CD4-positive, CD25-positive, alpha-beta regulatory T cell (primary cell): ENCODE results near the gene GPX1. TPM values are rescaled to one million over a fixed set of nuclear protein-coding genes. Genes with fewer than 3 reads are reported as not detected.

Experiments
- ATAC-seq, 2 donors: fragments of 150-1000 bp; cut with Tn5 transposase; one replicate each; pipeline ENCODE4 v1.10.0; 2021; ENCODE audit warnings: low read depth in 2 of 2, moderate number of reproducible peaks in 2 of 2, moderate library complexity in 1 of 2
- DNase-seq, 3 donors: peaks; one replicate each; pipeline versions ENCODE4 v3.0.0 to v3.0.0-alpha.2; 2012 to 2022; ENCODE audit warnings: mixed read lengths in 1 of 3
- H3K27ac ChIP-seq: one replicate; pipeline ENCODE4 v1.7.0; 2013; ENCODE audit warnings: mild to moderate bottlenecking, low read length; ENCODE audit not compliant: insufficient read depth, poor library complexity, severe bottlenecking
- H3K27me3 ChIP-seq: one replicate; pipeline ENCODE4 v1.7.0; 2013; ENCODE audit warnings: low read length; ENCODE audit not compliant: control insufficient read depth, insufficient read depth
- H3K36me3 ChIP-seq: one replicate; pipeline ENCODE4 v1.7.0; 2013; ENCODE audit warnings: mild to moderate bottlenecking, low read length, moderate library complexity; ENCODE audit not compliant: control insufficient read depth, insufficient read depth
- H3K4me1 ChIP-seq: 2 replicates; pipeline ENCODE4 v1.7.0; 2013; ENCODE audit warnings: mild to moderate bottlenecking, low read length; ENCODE audit not compliant: insufficient read depth, control insufficient read depth, poor library complexity, severe bottlenecking
- H3K4me3 ChIP-seq: one replicate; pipeline ENCODE4 v1.7.0; 2013; ENCODE audit warnings: low read depth, mild to moderate bottlenecking, low read length, moderate library complexity
- H3K9me3 ChIP-seq, 2 experiments: 1 replicate in 1 of 2; 2 replicates in 1 of 2; pipeline ENCODE4 v1.7.0; 2013; ENCODE audit warnings: low read length in 2 of 2, mild to moderate bottlenecking in 1 of 2, moderate library complexity in 1 of 2; ENCODE audit not compliant: control insufficient read depth in 2 of 2
- H3K27ac Mint-ChIP-seq, 3 donors: one replicate each; pipeline ENCODE4 v1.8.0; 2020 to 2022; ENCODE audit warnings: mild to moderate bottlenecking in 3 of 3, mixed read lengths in 3 of 3, moderate library complexity in 2 of 3
- H3K27me3 Mint-ChIP-seq: one replicate; pipeline ENCODE4 v1.8.0; 2022; ENCODE audit warnings: mild to moderate bottlenecking, mixed read lengths
- H3K36me3 Mint-ChIP-seq: one replicate; pipeline ENCODE4 v1.8.0; 2020; ENCODE audit warnings: mixed read lengths
- H3K4me1 Mint-ChIP-seq, 4 donors: one replicate each; pipeline ENCODE4 v1.8.0; 2020 to 2022; ENCODE audit warnings: mixed read lengths in 4 of 4, mild to moderate bottlenecking in 1 of 4
- H3K4me3 Mint-ChIP-seq, 4 donors: one replicate each; pipeline ENCODE4 v1.8.0; 2020 to 2022; ENCODE audit warnings: mild to moderate bottlenecking in 4 of 4, mixed read lengths in 4 of 4, moderate library complexity in 3 of 4
- H3K9me3 Mint-ChIP-seq, 7 donors: one replicate each; pipeline ENCODE4 v1.8.0; 2020 to 2022; ENCODE audit warnings: mixed read lengths in 7 of 7, mild to moderate bottlenecking in 3 of 7, moderate library complexity in 2 of 7
- polyA plus RNA-seq, 4 donors: library from polyadenylated mRNA; unstranded; fragments of 300-500 nt; fragmentation: Illumina TruSeq; gene quantifications; one replicate each; pipeline ENCODE4 v1.2.3, GENCODE V29; 2021
- total RNA-seq: library from RNA; stranded (reverse); gene quantifications from one replicate; pipeline ENCODE4 v1.2.3, GENCODE V29; 2022

The GPX1 gene
- total and polyA plus RNA-seq, 5 donors from 2014 or later, result 74.1 to 304 (median 241) TPM

DNA sequence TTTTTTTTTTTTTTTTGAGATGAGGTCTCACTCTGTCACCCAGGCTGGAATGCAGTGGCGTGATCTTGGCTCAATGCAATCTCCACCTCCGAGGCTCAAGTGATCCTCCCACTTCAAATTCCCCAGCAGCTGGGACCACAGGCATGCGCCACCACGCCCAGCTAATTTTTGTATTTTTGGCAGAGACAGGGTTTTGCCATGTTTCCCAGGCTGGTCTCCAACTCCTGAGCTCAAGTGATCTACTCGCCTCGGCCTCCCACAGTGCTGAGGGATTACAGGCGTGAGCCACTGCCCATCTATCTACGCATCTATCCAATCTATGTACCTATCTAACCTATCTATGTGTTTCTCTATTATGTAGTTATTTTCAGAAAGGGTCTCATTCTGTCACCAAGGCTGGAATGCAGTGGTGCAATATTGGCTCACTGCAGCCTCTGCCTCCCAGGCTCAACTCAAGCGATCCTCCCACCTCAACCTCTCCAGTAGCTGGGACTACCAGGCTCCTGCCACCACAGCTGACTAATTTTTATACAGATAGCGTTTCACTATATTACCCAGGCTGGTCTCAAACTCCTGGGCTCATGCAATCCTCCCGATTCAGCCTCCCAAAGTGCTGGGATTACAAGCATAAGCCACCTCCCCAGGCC, 20.2 kb upstream of the GPX1 start:
- Mint-ChIP-seq H3K4me3 (no peak overlapping the region), H3K27ac (peak overlapping the region in 2 of 3 donors; percentile 54 to 62), H3K4me1 (peaks cover 15 to 71% (median 23%) of the 10 kb centered on the region in 4 donors), H3K36me3 (peaks cover 10% of the 10 kb centered on the region), H3K27me3 (no peaks in the 10 kb centered on the region), H3K9me3 (no peaks in the 10 kb centered on the region)
- Histone ChIP-seq H3K36me3 (peaks cover 22% of the 10 kb centered on the region), H3K27me3 (no peaks in the 10 kb centered on the region), H3K4me3 (no peak overlapping the region), H3K27ac (no peak overlapping the region), H3K9me3 (no peaks in the 10 kb centered on the region), H3K4me1 (peaks cover 7% of the 10 kb centered on the region)
- ATAC-seq (no peak), DNase-seq (no peak)

DNA sequence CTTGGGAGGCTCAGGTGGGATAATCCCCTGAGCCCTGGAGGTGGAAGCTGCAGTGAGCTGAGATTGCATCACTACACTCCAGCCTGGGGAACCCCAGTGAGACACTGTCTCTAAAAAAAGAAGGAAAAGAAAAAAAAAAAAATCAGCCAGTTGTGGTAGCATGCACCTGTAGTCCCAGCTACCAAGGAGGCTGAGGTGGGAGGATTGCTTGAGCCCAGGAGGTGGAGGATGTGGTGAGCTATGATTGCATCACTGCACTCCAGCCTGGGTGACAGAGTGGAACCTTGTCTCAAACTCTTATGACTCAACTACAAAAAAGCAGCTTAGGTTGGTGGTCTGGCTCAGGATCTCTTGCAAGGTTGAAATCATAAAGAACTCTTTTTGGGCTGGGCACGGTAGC, 19.3 kb upstream of the GPX1 start:
- H3K27me3 ChIP-seq, result no peaks in the 10 kb centered on the region
- ATAC-seq, result peak in 1 of 2 donors; percentile 46
- DNase-seq, result peak in 2 of 3 donors; percentile 17 to 51
- H3K4me1 Mint-ChIP-seq, result peaks cover 15 to 68% (median 24%) of the 10 kb centered on the region in 4 donors
- no peak overlapping the region for H3K4me3 ChIP-seq
- peaks cover 31% of the 10 kb centered on the region for H3K36me3 ChIP-seq
- H3K4me1 ChIP-seq, result peaks cover 7% of the 10 kb centered on the region
- H3K36me3 Mint-ChIP-seq, result peaks cover 17% of the 10 kb centered on the region
- no peaks in the 10 kb centered on the region for H3K9me3 Mint-ChIP-seq
- peak overlapping the region; percentile 38 to 68 (median 56) for H3K27ac Mint-ChIP-seq
- no peaks in the 10 kb centered on the region for H3K27me3 Mint-ChIP-seq
- H3K9me3 ChIP-seq, result no peaks in the 10 kb centered on the region
- H3K4me3 Mint-ChIP-seq, result peak overlapping the region in 2 of 4 donors; percentile 28 to 63
- H3K27ac ChIP-seq, result no peak overlapping the region

DNA sequence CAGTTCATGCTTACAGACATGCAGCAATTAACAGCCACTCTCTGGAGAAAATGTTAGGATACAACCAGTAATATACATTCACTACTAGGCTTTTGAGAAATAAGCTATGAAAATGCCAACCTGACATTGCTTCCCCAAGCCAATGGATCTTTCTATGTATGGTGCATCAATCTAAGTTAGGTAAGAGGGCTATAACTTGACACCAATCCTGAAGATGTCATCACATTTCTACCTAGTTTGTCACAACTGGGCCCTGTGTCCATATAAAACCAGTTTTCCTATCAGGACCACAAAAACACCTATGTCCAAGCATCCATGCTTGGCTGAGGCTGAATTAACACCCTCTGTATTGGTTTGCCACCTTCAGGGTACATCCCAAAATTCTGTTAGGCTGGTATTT, 13.8 kb upstream of the GPX1 start:
- Mint-ChIP-seq H3K27me3 (no peaks in the 10 kb centered on the region), H3K4me3 (no peak overlapping the region), H3K4me1 (peaks cover 15 to 42% (median 17%) of the 10 kb centered on the region in 4 donors), H3K36me3 (peaks cover 28% of the 10 kb centered on the region), H3K9me3 (no peaks in the 10 kb centered on the region), H3K27ac (peak overlapping the region in 1 of 3 donors; percentile 39)
- DNase-seq (no peak), ATAC-seq (no peak)
- H3K27me3 ChIP-seq, result no peaks in the 10 kb centered on the region
- no peaks in the 10 kb centered on the region for H3K4me1 ChIP-seq
- peaks cover 74% of the 10 kb centered on the region for H3K36me3 ChIP-seq
- H3K27ac ChIP-seq, result no peak overlapping the region
- no peaks in the 10 kb centered on the region for H3K9me3 ChIP-seq
- H3K4me3 ChIP-seq, result no peak overlapping the region

DNA sequence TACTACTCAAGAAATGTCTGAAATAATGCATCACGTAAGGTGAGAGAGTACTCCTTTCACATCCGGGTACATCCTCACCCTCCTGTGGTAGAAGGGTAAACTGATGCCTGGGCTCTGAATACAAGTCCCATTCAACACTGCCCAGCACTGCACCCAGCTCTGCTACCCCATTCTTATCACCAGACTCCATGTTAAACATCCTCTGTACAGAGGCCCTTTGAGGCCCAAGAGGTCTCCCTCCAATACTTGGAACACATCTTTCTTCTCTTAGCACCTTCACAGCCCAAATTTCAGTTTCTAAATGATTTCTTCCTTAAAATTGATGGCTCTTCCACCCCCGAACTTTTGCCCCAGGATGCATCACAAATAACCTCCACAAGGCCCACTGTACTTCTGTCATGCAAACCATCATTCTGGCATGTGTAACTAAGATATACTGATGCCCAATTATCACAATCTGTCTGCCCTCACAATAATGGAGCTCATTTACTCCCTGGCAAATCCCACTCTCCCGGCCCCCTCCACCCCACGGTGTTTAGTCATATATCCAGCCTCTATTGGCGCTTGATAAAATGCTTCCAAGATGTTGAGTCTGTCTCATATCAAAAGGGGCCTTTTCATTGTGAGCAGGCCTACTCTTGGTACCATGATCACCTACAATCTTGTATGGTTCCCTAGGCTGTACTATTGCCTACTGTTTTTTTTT, 12.6 kb upstream of the GPX1 start:
- ATAC-seq (no peak), DNase-seq (no peak)
- Mint-ChIP-seq H3K9me3 (no peaks in the 10 kb centered on the region), H3K27ac (peak overlapping the region in 2 of 3 donors; percentile 5 to 39), H3K4me3 (peak overlapping the region in 1 of 4 donors; percentile 6), H3K36me3 (peaks cover 39% of the 10 kb centered on the region), H3K4me1 (peaks cover 15 to 39% (median 19%) of the 10 kb centered on the region in 4 donors), H3K27me3 (no peaks in the 10 kb centered on the region)
- Histone ChIP-seq H3K4me1 (no peaks in the 10 kb centered on the region), H3K36me3 (peaks cover 86% of the 10 kb centered on the region), H3K27ac (no peak overlapping the region), H3K4me3 (no peak overlapping the region), H3K27me3 (no peaks in the 10 kb centered on the region), H3K9me3 (no peaks in the 10 kb centered on the region)

DNA sequence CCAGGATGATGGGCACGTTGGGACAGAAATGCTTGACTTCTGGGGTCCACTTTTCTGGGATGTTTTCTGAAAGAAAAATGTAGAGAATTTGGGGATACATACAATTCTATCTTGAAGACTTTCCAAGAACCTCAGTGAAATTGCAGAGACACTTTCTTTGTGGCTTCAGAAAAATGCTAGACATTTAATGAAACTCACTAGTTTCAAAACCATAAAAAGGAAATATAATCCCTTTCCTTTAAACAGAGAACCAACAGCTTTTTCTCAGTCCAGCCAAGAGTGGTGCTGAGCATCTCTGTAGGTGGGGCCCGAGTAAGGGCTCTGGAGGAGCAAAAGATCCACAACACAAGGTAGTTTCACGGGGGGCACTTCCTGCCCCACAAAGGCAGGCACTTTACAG, 4.4 kb upstream of the GPX1 start:
- Histone ChIP-seq H3K27ac (no peak overlapping the region), H3K27me3 (no peaks in the 10 kb centered on the region), H3K36me3 (peaks cover 58% of the 10 kb centered on the region), H3K9me3 (no peaks in the 10 kb centered on the region), H3K4me1 (peaks cover 15% of the 10 kb centered on the region), H3K4me3 (no peak overlapping the region)
- Mint-ChIP-seq H3K4me1 (peaks cover 0 to 24% (median 7%) of the 10 kb centered on the region in 4 donors), H3K27ac (peak overlapping the region in 1 of 3 donors; percentile 52), H3K27me3 (no peaks in the 10 kb centered on the region), H3K4me3 (no peak overlapping the region), H3K36me3 (peaks cover 21% of the 10 kb centered on the region), H3K9me3 (no peaks in the 10 kb centered on the region)
- DNase-seq, result no peak
- no peak for ATAC-seq

DNA sequence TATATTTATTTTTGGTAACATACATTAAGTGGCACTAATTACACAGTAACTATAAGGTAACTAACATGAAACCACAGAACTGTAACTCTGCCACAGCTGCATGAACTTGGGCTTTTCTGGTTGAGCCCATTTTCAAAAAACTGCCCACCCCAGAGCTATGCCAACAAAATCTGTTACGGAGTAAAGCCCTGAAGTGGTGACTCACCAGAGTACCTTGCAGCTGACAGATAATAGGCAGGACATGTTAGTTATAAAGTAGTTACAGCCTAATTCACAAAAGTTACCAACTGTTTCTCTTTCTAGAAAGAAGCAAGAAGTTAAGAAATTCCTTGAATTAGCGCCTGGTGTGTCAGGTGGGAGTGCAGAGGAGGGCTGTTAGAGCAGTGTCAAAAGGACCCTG, 1.5 kb upstream of the GPX1 start:
- DNase-seq, result no peak
- Mint-ChIP-seq H3K4me1 (peaks cover 0 to 30% (median 19%) of the 10 kb centered on the region in 4 donors), H3K36me3 (peaks cover 17% of the 10 kb centered on the region), H3K27ac (peak overlapping the region; percentile 12 to 83 (median 61)), H3K4me3 (peak overlapping the region; percentile 89 to 95 (median 94)), H3K27me3 (no peaks in the 10 kb centered on the region), H3K9me3 (no peaks in the 10 kb centered on the region)
- peaks cover 26% of the 10 kb centered on the region for H3K4me1 ChIP-seq
- H3K36me3 ChIP-seq, result peaks cover 38% of the 10 kb centered on the region
- peak overlapping the region; percentile 30 for H3K27ac ChIP-seq
- no peak overlapping the region for H3K4me3 ChIP-seq
- no peaks in the 10 kb centered on the region for H3K27me3 ChIP-seq
- H3K9me3 ChIP-seq, result no peaks in the 10 kb centered on the region
- ATAC-seq, result no peak

DNA sequence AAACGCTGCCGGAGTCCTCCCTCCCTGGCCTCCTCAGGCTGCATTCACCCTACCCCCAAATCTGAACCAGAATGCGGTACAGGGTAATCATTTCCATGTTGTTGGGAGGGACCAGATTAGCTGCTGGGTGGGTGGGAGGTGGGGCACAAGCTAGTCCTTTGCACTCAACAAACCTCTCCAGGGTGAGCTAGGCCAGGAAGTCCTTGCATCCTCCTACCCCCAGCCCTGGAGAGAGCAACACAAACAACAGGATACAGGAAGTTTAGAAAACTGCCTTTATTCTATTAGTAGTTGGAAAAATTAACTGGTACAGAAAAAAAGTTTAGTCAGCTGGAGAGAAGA, 702 bp upstream of the GPX1 start:
- H3K4me3 Mint-ChIP-seq, result peak overlapping the region; percentile 89 to 95 (median 94)
- ATAC-seq (peak in 1 of 2 donors; percentile 1), DNase-seq (no peak)
- H3K36me3 Mint-ChIP-seq, result peaks cover 17% of the 10 kb centered on the region
- Histone ChIP-seq H3K4me3 (no peak overlapping the region), H3K27ac (peak overlapping the region; percentile 83), H3K36me3 (peaks cover 33% of the 10 kb centered on the region), H3K4me1 (peaks cover 26% of the 10 kb centered on the region), H3K27me3 (no peaks in the 10 kb centered on the region), H3K9me3 (no peaks in the 10 kb centered on the region)
- peak overlapping the region; percentile 83 to 93 (median 85) for H3K27ac Mint-ChIP-seq
- peaks cover 0 to 30% (median 20%) of the 10 kb centered on the region in 4 donors for H3K4me1 Mint-ChIP-seq
- no peaks in the 10 kb centered on the region for H3K27me3 Mint-ChIP-seq
- H3K9me3 Mint-ChIP-seq, result no peaks in the 10 kb centered on the region
